22Rv1 (cell line): ENCODE results near the gene TAF1A.

Source experiments
- ZFX ChIP-seq: fragments of 450-650 bp; IDR thresholded peaks from 2 replicates; pipeline ENCODE4 v1.6.1; 2017; ENCODE audit warnings: antibody characterized with exemption, borderline replicate concordance
- TF ChIP-seq, protein P1 (sequence below): fragments of 450-650 bp; IDR thresholded peaks from 2 replicates; pipeline ENCODE4 v1.5.1; 2017; ENCODE audit warnings: mild to moderate bottlenecking

- TF ChIP-seq, protein P1, sequence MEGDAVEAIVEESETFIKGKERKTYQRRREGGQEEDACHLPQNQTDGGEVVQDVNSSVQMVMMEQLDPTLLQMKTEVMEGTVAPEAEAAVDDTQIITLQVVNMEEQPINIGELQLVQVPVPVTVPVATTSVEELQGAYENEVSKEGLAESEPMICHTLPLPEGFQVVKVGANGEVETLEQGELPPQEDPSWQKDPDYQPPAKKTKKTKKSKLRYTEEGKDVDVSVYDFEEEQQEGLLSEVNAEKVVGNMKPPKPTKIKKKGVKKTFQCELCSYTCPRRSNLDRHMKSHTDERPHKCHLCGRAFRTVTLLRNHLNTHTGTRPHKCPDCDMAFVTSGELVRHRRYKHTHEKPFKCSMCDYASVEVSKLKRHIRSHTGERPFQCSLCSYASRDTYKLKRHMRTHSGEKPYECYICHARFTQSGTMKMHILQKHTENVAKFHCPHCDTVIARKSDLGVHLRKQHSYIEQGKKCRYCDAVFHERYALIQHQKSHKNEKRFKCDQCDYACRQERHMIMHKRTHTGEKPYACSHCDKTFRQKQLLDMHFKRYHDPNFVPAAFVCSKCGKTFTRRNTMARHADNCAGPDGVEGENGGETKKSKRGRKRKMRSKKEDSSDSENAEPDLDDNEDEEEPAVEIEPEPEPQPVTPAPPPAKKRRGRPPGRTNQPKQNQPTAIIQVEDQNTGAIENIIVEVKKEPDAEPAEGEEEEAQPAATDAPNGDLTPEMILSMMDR, result no peak
- no peak for TF ChIP-seq ZFX
Measured at GRCh38 chr1:222521299-222522104, 68.2 kb downstream of the TAF1A start.
